ENCODE measurements around the gene TEX22. TPM values are rescaled to one million over a fixed set of nuclear protein-coding genes. Genes with fewer than 3 reads are reported as not detected.

The TEX22 gene
- total RNA-seq, 1 donor = 0.27 TPM

GRCh38 chr14:105447651-105448640, 49.6 kb downstream of the TEX22 start:
- no peak overlapping the region for H3K4me3 ChIP-seq (ENCODE audit: low read depth, low read length)
- TF ChIP-seq, protein P1, sequence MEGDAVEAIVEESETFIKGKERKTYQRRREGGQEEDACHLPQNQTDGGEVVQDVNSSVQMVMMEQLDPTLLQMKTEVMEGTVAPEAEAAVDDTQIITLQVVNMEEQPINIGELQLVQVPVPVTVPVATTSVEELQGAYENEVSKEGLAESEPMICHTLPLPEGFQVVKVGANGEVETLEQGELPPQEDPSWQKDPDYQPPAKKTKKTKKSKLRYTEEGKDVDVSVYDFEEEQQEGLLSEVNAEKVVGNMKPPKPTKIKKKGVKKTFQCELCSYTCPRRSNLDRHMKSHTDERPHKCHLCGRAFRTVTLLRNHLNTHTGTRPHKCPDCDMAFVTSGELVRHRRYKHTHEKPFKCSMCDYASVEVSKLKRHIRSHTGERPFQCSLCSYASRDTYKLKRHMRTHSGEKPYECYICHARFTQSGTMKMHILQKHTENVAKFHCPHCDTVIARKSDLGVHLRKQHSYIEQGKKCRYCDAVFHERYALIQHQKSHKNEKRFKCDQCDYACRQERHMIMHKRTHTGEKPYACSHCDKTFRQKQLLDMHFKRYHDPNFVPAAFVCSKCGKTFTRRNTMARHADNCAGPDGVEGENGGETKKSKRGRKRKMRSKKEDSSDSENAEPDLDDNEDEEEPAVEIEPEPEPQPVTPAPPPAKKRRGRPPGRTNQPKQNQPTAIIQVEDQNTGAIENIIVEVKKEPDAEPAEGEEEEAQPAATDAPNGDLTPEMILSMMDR (IDR thresholded peaks at IDR 0.05; ENCODE audit: insufficient read depth, low read length) = no peak
- DNase-seq (ENCODE audit: low read depth) = no peak

GRCh38 chr14:105448706-105449111, 50.4 kb downstream of the TEX22 start:
- TF ChIP-seq, protein P1 (IDR thresholded peaks at IDR 0.05; ENCODE audit: insufficient read depth, low read length) = peak; percentile 92

GRCh38 chr14:105449276-105450122, 51.2 kb downstream of the TEX22 start:
- no peak for DNase-seq (ENCODE audit: low read depth)
- H3K4me3 ChIP-seq (ENCODE audit: low read depth, low read length) = no peak overlapping the region
- TF ChIP-seq, protein P1 (IDR thresholded peaks at IDR 0.05; ENCODE audit: insufficient read depth, low read length) = no peak

More at GRCh38 chr14:105448706-105449111, 50.4 kb downstream of the TEX22 start:
- no peak overlapping the region for H3K4me3 ChIP-seq (ENCODE audit: low read depth, low read length)
- DNase-seq (ENCODE audit: low read depth) = peak; percentile 59

DNA sequence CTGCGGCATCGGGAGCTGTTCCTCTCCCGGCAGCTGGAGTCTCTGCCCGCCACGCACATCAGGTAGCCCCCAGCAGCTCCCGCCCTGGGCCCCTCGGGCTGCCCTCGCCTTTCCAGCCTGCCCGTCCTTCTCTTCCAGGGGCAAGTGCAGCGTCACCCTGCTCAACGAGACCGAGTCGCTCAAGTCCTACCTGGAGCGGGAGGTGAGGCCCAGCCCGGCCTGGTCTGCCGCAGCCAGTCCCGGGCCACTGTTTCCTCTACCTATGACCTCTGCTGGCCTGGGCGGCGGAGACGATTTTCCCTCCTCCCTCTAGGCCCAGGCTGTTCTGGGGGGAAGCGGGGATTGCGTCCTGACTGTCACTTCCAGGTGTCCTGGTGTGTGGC, 51.8 kb downstream of the TEX22 start:
- no peak overlapping the region for H3K4me3 ChIP-seq (ENCODE audit: low read depth, low read length)
- no peak for DNase-seq (ENCODE audit: low read depth)
- TF ChIP-seq, protein P1 (IDR thresholded peaks at IDR 0.05; ENCODE audit: insufficient read depth, low read length) = no peak

GRCh38 chr14:105450864-105451720, 52.8 kb downstream of the TEX22 start:
- DNase-seq (ENCODE audit: low read depth) = no peak
- TF ChIP-seq, protein P1 (IDR thresholded peaks at IDR 0.05; ENCODE audit: insufficient read depth, low read length) = no peak
- no peak overlapping the region for H3K4me3 ChIP-seq (ENCODE audit: low read depth, low read length)

DNA sequence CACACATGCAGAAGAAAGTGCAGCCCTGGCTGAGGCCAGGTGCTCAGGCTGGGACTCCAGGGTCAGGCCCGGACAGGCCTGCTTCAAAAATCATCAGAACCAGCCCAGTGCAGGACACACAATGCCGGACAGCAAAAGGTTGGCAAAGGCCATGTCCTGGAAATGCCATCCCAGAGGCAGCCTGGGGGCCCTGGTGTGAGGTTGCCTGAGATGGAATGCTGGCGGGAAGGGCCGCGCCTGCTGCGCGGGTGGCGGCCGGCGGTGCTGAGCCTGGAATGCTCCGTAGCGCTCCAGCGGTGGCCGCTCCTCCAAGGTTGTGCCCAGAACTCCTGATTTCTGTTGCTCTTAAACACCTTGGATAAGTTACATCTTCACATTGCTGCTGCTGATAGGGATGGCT, 54.6 kb downstream of the TEX22 start:
- no peak for DNase-seq (ENCODE audit: low read depth)
- TF ChIP-seq, protein P1 (IDR thresholded peaks at IDR 0.05; ENCODE audit: insufficient read depth, low read length) = no peak
- no peak overlapping the region for H3K4me3 ChIP-seq (ENCODE audit: low read depth, low read length)

Data from fibroblast of the aortic adventitia (primary cell).